IMR-90 (cell line): ENCODE results near the gene DNAJC19. TPM values are rescaled to one million over a fixed set of nuclear protein-coding genes. Genes with fewer than 3 reads are reported as not detected.

Experiments
- ATAC-seq: fragments of 200-7000 bp; cut with Tn5 transposase; 2 replicates; pipeline ENCODE4 v1.9.1; 2020; ENCODE audit warnings: low read depth, mild to moderate bottlenecking, moderate library complexity
- BruUV-seq: library from RNA; stranded (reverse); fragments of 400-500 nt; replicated peaks from 2 replicates; lab custom pipeline; 2021; lab: Mats Ljungman, UMichigan
- CTCF ChIA-PET: fragments of 300-600 bp; formaldehyde crosslinking; extraction: SDS; loops from one replicate; lab custom pipeline; 2021; ENCODE audit warnings: antibody characterized with exemption; lab: Yijun Ruan, JAX
- POLR2A ChIA-PET: fragments of 300-600 bp; sonication (Branson Sonifier 250); formaldehyde crosslinking; loops from one replicate; lab custom pipeline; 2022; ENCODE audit warnings: antibody characterized with exemption; ENCODE audit not compliant: unreplicated experiment; lab: Charles Lee
- DNase-seq: peaks from one replicate; pipeline ENCODE4 v3.0.0; 2013
- H2AFZ ChIP-seq: replicated peaks from 2 replicates; pipeline ENCODE3; 2013; ENCODE audit warnings: low read length, mild to moderate bottlenecking; ENCODE audit not compliant: poor library complexity
- H2AK5ac ChIP-seq: 2 replicates; pipeline ENCODE4 v1.6.1; 2013; ENCODE audit warnings: low read depth, low read length, inconsistent platforms
- H2AK9ac ChIP-seq: replicated peaks from 2 replicates; pipeline ENCODE3; 2013; ENCODE audit warnings: mild to moderate bottlenecking, low read depth, low read length, moderate library complexity; ENCODE audit not compliant: poor library complexity
- H2BK120ac ChIP-seq: 2 replicates; pipeline ENCODE4 v1.6.1; 2013; ENCODE audit warnings: low read depth, low read length, inconsistent platforms
- H2BK15ac ChIP-seq: 3 replicates; pipeline ENCODE4 v1.6.1; 2013; ENCODE audit warnings: low read depth, low read length, inconsistent platforms
- H2BK20ac ChIP-seq: 2 replicates; pipeline ENCODE4 v1.6.1; 2013; ENCODE audit warnings: low read depth, mild to moderate bottlenecking, inconsistent platforms, low read length, moderate library complexity
- H2BK5ac ChIP-seq: 2 replicates; pipeline ENCODE4 v1.6.1; 2013; ENCODE audit warnings: mild to moderate bottlenecking, low read depth, low read length, inconsistent platforms; ENCODE audit not compliant: poor library complexity, severe bottlenecking
- H3K14ac ChIP-seq: replicated peaks from 2 replicates; pipeline ENCODE4 v1.6.1; 2013; ENCODE audit warnings: low read depth, low read length, inconsistent platforms
- H3K18ac ChIP-seq: 2 replicates; pipeline ENCODE4 v1.6.1; 2013; ENCODE audit warnings: low read depth, low read length, control low read depth
- H3K23ac ChIP-seq: 2 replicates; pipeline ENCODE4 v1.6.1; 2013; ENCODE audit warnings: low read depth, low read length, inconsistent platforms
- H3K27ac ChIP-seq: 2 replicates; pipeline ENCODE4 v1.5.1; 2013; ENCODE audit warnings: mild to moderate bottlenecking, control low read depth, low read length; ENCODE audit not compliant: insufficient read depth
- H3K27me3 ChIP-seq: 2 replicates; pipeline ENCODE4 v1.6.1; 2013; ENCODE audit warnings: low read length; ENCODE audit not compliant: control insufficient read depth, insufficient read depth
- H3K36me3 ChIP-seq: 2 replicates; pipeline ENCODE4 v1.6.1; 2013; ENCODE audit warnings: low read length, mixed read lengths; ENCODE audit not compliant: control insufficient read depth, insufficient read depth
- H3K4ac ChIP-seq: 2 replicates; pipeline ENCODE4 v1.6.1; 2013; ENCODE audit warnings: low read depth, low read length, inconsistent platforms
- H3K4me1 ChIP-seq: 2 replicates; pipeline ENCODE4 v1.6.1; 2013; ENCODE audit warnings: low read length, mixed read lengths; ENCODE audit not compliant: control insufficient read depth, insufficient read depth
- H3K4me2 ChIP-seq: 2 replicates; pipeline ENCODE4 v1.6.1; 2013; ENCODE audit warnings: low read depth, mild to moderate bottlenecking, control low read depth, low read length, moderate library complexity
- H3K4me3 ChIP-seq: 2 replicates; pipeline ENCODE4 v1.5.1; 2013; ENCODE audit warnings: low read depth, mild to moderate bottlenecking, control low read depth, low read length, moderate library complexity; ENCODE audit not compliant: insufficient read depth
- H3K56ac ChIP-seq: 2 replicates; pipeline ENCODE4 v1.6.1; 2013; ENCODE audit warnings: low read length, inconsistent platforms; ENCODE audit not compliant: insufficient read depth; ENCODE audit errors: extremely low read depth
- H3K79me1 ChIP-seq, 2 experiments: 2 replicates each; pipeline ENCODE4 v1.6.1; 2013; ENCODE audit warnings: low read length in 2 of 2, inconsistent platforms in 1 of 2, low read depth in 1 of 2
- H3K9ac ChIP-seq: 2 replicates; pipeline ENCODE4 v1.6.1; 2013; ENCODE audit warnings: low read depth, low read length, control low read depth
- H3K9me1 ChIP-seq: 2 replicates; pipeline ENCODE4 v1.6.1; 2013; ENCODE audit warnings: low read length, inconsistent platforms; ENCODE audit not compliant: insufficient read depth
- H3K9me3 ChIP-seq: 2 replicates; pipeline ENCODE4 v1.6.1; 2013; ENCODE audit warnings: low read length; ENCODE audit not compliant: control insufficient read depth, insufficient read depth
- H4K20me1 ChIP-seq: 2 replicates; pipeline ENCODE4 v1.6.1; 2013; ENCODE audit warnings: low read length, inconsistent platforms; ENCODE audit not compliant: insufficient read depth
- H4K5ac ChIP-seq: 2 replicates; pipeline ENCODE4 v1.6.1; 2013; ENCODE audit warnings: mild to moderate bottlenecking, low read depth, low read length, control low read depth
- H4K8ac ChIP-seq, 2 experiments: 2 replicates each; pipeline ENCODE4 v1.6.1; 2013; ENCODE audit warnings: low read depth in 2 of 2, low read length in 2 of 2, control low read depth in 1 of 2, inconsistent platforms in 1 of 2
- H4K91ac ChIP-seq: 2 replicates; pipeline ENCODE4 v1.6.1; 2013; ENCODE audit warnings: low read depth, low read length, inconsistent platforms; ENCODE audit not compliant: insufficient read depth
- MAFK ChIP-seq: IDR thresholded peaks from 2 replicates; pipeline ENCODE4 v1.6.1; 2012; ENCODE audit warnings: low read depth, low read length, improper control_type of control experiment
- MAZ ChIP-seq: IDR thresholded peaks from 2 replicates; pipeline ENCODE4 v1.6.1; 2012; ENCODE audit warnings: low read depth, mild to moderate bottlenecking, low read length, improper control_type of control experiment, moderate library complexity, borderline replicate concordance
- MXI1 ChIP-seq: IDR thresholded peaks from 2 replicates; pipeline ENCODE4 v1.6.1; 2012; ENCODE audit warnings: low read depth, mild to moderate bottlenecking, low read length, moderate library complexity, borderline replicate concordance
- RCOR1 ChIP-seq: IDR thresholded peaks from 2 replicates; pipeline ENCODE4 v1.6.1; 2012; ENCODE audit warnings: mild to moderate bottlenecking, low read length, improper control_type of control experiment; ENCODE audit not compliant: insufficient replicate concordance
- RFX5 ChIP-seq: IDR thresholded peaks from 2 replicates; pipeline ENCODE4 v1.8.0; 2012; ENCODE audit warnings: low read depth, mild to moderate bottlenecking, low read length, moderate library complexity
- SMC3 ChIP-seq: fragments of 150-350 bp; IDR thresholded peaks from 2 replicates; pipeline ENCODE4 v1.6.1; 2016; ENCODE audit warnings: low read depth, mild to moderate bottlenecking, antibody characterized with exemption, low read length, moderate library complexity
- WGBS, 2 experiments: methylation state at CpG; one replicate each; pipeline versions ENCODE4 v1.1.5 to v1.1.7; 2013; ENCODE audit warnings: missing lambda C conversion rate in 2 of 2; ENCODE audit not compliant: insufficient read length in 1 of 2; ENCODE audit errors: extremely low coverage in 2 of 2; 5-methylcytosine and 5-hydroxymethylcytosine counted together
- dilution Hi-C: fragments of 300-500 bp; cut with HindIII; formaldehyde crosslinking; loops from one replicate; pipeline ENCODE4 v1.14.3; 2018; ENCODE audit warnings: low sequenced_read_pairs; ENCODE audit not compliant: unreplicated experiment
- in situ Hi-C: fragments of 300-500 bp; cut with MboI; formaldehyde crosslinking; loops from 3 replicates; pipeline ENCODE4 v1.14.3; 2019; ENCODE audit warnings: low sequenced_read_pairs, inconsistent platforms, mixed read lengths
- intact Hi-C: fragments of 100-400 bp; cut with micrococcal nuclease; formaldehyde crosslinking; loops from 2 replicates; pipeline ENCODE4 v1.10.0; 2022
- polyA plus RNA-seq, 3 experiments: library from polyadenylated mRNA; depleted of rRNA; stranded (reverse); fragments of >200 nt; gene quantifications; 2 replicates each; pipeline ENCODE4 v1.2.3, GENCODE V29; 2012; ENCODE audit warnings: low replicate concordance in 1 of 3
- total RNA-seq: library from RNA; depleted of rRNA; stranded (reverse); fragments of >200 nt; gene quantifications from 2 replicates; pipeline ENCODE4 v1.2.3, GENCODE V29; 2012
- TF ChIP-seq, protein P1 (sequence below): fragments of 150-350 bp; IDR thresholded peaks from 2 replicates; pipeline ENCODE4 v1.6.1; 2017; ENCODE audit warnings: mild to moderate bottlenecking, antibody characterized with exemption, low read length, low read depth
- TF ChIP-seq, protein P2 (sequence below): conservative IDR thresholded peaks from 2 replicates; pipeline ENCODE4 v1.5.1; 2012; ENCODE audit warnings: mild to moderate bottlenecking, low read depth, low read length, improper control_type of control experiment

Gene DNAJC19
- total and polyA plus RNA-seq, 2 of the 4 experiments (the other 2 are of a cell fraction), result 16.0 to 39.4 TPM

DNA sequence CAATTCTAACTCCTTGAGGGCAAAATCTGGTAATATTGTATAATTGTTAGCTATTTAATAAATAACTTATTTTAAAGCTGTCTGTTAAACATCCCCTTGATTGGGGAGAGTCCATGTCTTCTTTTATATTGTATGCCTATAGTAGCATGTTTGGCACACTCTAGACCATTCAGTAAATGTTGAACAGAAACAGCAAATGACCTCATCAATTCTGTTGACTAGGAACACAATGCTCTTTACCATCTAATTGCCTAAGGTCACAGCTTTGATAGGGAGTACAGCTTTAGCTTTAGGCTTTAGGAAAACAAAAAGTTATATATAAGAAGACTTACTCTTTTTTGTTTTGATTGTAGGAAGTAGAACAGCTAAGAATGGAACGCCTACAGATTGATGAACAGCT, 27.0 kb downstream of the DNAJC19 start:
- Histone ChIP-seq H3K14ac (no peak overlapping the region), H2BK20ac (no peak overlapping the region), H2AK5ac (no peak overlapping the region), H3K27ac (no peak overlapping the region), H4K91ac (no peak overlapping the region), H3K56ac (no peak overlapping the region), H2AK9ac (no peak overlapping the region), H4K5ac (no peak overlapping the region), H3K23ac (no peak overlapping the region), H4K20me1 (no peaks in the 10 kb centered on the region), H3K4me3 (no peak overlapping the region), H3K4ac (no peak overlapping the region), H3K9me3 (no peaks in the 10 kb centered on the region), H2BK15ac (no peak overlapping the region), H2BK120ac (no peak overlapping the region), H3K4me1 (no peaks in the 10 kb centered on the region), H2BK5ac (no peak overlapping the region), H2AFZ (no peak overlapping the region), H3K79me1 (peaks cover under 1 to 3% of the 10 kb centered on the region in 2 experiments; a peak in 2 of 4 replicates), H3K4me2 (no peak overlapping the region), H3K27me3 (no peaks in the 10 kb centered on the region), H3K9me1 (no peaks in the 10 kb centered on the region), H3K36me3 (peaks cover 19% of the 10 kb centered on the region), H3K9ac (no peak overlapping the region), H4K8ac (no peak overlapping the region), H3K18ac (no peak overlapping the region)
- in situ Hi-C loops (loop anchor here (25.0 kb wide), 1 partner anchor 1375 kb away; no protein-coding TSS in a partner anchor), dilution Hi-C loops (no loop called here), intact Hi-C loops (no loop called here)
- BruUV-seq, result no TSS peak
- ChIA-PET CTCF (interaction anchor here (1.6 kb wide), 1 partner anchor 10 kb away, joined by 4 read pairs; no protein-coding TSS in a partner anchor), POLR2A (no interaction called here)
- ATAC-seq, result no peak
- no peak for DNase-seq
- no CpG with 5 or more reads among the region's 1 CpG for WGBS, 2 experiments
- TF ChIP-seq MAZ (no peak), SMC3 (no peak), RFX5 (no peak), MXI1 (no peak), RCOR1 (no peak), MAFK (no peak)
- TF ChIP-seq, protein P1, sequence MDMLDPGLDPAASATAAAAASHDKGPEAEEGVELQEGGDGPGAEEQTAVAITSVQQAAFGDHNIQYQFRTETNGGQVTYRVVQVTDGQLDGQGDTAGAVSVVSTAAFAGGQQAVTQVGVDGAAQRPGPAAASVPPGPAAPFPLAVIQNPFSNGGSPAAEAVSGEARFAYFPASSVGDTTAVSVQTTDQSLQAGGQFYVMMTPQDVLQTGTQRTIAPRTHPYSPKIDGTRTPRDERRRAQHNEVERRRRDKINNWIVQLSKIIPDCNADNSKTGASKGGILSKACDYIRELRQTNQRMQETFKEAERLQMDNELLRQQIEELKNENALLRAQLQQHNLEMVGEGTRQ, result no peak
- TF ChIP-seq, protein P2, sequence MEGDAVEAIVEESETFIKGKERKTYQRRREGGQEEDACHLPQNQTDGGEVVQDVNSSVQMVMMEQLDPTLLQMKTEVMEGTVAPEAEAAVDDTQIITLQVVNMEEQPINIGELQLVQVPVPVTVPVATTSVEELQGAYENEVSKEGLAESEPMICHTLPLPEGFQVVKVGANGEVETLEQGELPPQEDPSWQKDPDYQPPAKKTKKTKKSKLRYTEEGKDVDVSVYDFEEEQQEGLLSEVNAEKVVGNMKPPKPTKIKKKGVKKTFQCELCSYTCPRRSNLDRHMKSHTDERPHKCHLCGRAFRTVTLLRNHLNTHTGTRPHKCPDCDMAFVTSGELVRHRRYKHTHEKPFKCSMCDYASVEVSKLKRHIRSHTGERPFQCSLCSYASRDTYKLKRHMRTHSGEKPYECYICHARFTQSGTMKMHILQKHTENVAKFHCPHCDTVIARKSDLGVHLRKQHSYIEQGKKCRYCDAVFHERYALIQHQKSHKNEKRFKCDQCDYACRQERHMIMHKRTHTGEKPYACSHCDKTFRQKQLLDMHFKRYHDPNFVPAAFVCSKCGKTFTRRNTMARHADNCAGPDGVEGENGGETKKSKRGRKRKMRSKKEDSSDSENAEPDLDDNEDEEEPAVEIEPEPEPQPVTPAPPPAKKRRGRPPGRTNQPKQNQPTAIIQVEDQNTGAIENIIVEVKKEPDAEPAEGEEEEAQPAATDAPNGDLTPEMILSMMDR, result no peak
